Testis (tissue), 2 donors: ENCODE measurements around the gene APOC3.

Source experiments
- CTCF ChIP-seq, 3 experiments: fragments of 450-650 bp in 2 of 3; fragments of 200-600 bp in 1 of 3; sonication (generic) in 1 of 3; IDR thresholded peaks; one replicate each; pipeline ENCODE4 v1.5.1; 2016 to 2019; ENCODE audit warnings: antibody characterized with exemption in 3 of 3, mild to moderate bottlenecking in 2 of 3, moderate library complexity in 1 of 3
- POLR2A ChIP-seq: fragments of 450-650 bp; IDR thresholded peaks from one replicate; pipeline ENCODE4 v1.6.1; 2017; ENCODE audit warnings: antibody characterized with exemption, mild to moderate bottlenecking, moderate library complexity

- TF ChIP-seq CTCF (IDR thresholded peaks at IDR 0.05) (no peak), POLR2A (no peak)
Measured at GRCh38 chr11:116852261-116853031, 22.7 kb downstream of the APOC3 start.
